PFSK-1 (cell line): ENCODE data around the gene ABCC3.

Experiments used
- FOXP2 ChIP-seq: optimal IDR thresholded peaks from 2 replicates; pipeline ENCODE3; 2011; ENCODE audit warnings: borderline replicate concordance, control low read depth, inconsistent platforms; ENCODE audit not compliant: insufficient read depth; ENCODE audit errors: extremely low read length, extremely low read depth
- POLR2AphosphoS5 ChIP-seq: IDR thresholded peaks from 2 replicates; pipeline ENCODE4 v1.6.1; 2012; ENCODE audit warnings: low read depth, mild to moderate bottlenecking, control low read depth, low read length, moderate library complexity
- SIN3A ChIP-seq: IDR thresholded peaks from 2 replicates; pipeline ENCODE4 v1.6.1; 2012; ENCODE audit warnings: mild to moderate bottlenecking, low read length, moderate library complexity, borderline replicate concordance; ENCODE audit not compliant: insufficient read depth
- TAF1 ChIP-seq: IDR thresholded peaks from 2 replicates; pipeline ENCODE4 v1.6.1; 2012; ENCODE audit warnings: low read length, control low read depth, borderline replicate concordance; ENCODE audit not compliant: insufficient read depth
- TF ChIP-seq, protein P1 (sequence below), 2 experiments: IDR thresholded peaks; 2 replicates each; pipeline versions ENCODE4 v1.6.1 to v1.8.0; 2011 to 2012; ENCODE audit warnings: low read depth in 2 of 2, low read length in 2 of 2, control low read depth in 1 of 2, inconsistent platforms in 1 of 2, mild to moderate bottlenecking in 1 of 2, moderate library complexity in 1 of 2; ENCODE audit not compliant: insufficient read depth in 1 of 2

GRCh38 chr17:50728112-50728429 is 93.4 kb downstream of the ABCC3 start:
- no peak for TF ChIP-seq POLR2AphosphoS5
- TF ChIP-seq TAF1 = no peak
- TF ChIP-seq, protein P1, sequence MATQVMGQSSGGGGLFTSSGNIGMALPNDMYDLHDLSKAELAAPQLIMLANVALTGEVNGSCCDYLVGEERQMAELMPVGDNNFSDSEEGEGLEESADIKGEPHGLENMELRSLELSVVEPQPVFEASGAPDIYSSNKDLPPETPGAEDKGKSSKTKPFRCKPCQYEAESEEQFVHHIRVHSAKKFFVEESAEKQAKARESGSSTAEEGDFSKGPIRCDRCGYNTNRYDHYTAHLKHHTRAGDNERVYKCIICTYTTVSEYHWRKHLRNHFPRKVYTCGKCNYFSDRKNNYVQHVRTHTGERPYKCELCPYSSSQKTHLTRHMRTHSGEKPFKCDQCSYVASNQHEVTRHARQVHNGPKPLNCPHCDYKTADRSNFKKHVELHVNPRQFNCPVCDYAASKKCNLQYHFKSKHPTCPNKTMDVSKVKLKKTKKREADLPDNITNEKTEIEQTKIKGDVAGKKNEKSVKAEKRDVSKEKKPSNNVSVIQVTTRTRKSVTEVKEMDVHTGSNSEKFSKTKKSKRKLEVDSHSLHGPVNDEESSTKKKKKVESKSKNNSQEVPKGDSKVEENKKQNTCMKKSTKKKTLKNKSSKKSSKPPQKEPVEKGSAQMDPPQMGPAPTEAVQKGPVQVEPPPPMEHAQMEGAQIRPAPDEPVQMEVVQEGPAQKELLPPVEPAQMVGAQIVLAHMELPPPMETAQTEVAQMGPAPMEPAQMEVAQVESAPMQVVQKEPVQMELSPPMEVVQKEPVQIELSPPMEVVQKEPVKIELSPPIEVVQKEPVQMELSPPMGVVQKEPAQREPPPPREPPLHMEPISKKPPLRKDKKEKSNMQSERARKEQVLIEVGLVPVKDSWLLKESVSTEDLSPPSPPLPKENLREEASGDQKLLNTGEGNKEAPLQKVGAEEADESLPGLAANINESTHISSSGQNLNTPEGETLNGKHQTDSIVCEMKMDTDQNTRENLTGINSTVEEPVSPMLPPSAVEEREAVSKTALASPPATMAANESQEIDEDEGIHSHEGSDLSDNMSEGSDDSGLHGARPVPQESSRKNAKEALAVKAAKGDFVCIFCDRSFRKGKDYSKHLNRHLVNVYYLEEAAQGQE (IDR thresholded peaks at IDR 0.05; ENCODE audit: insufficient read depth in 1 of 2, low read depth in 2 of 2, low read length in 2 of 2) = no peak
- no peak for TF ChIP-seq SIN3A
- TF ChIP-seq FOXP2 = no peak
